Endothelial cell of umbilical vein (primary cell): ENCODE data around the gene NRXN3. TPM values are rescaled to one million over a fixed set of nuclear protein-coding genes. Genes with fewer than 3 reads are reported as not detected.

Experiments
- BruUV-seq: library from RNA; stranded (reverse); fragments of 400-500 nt; replicated peaks from 2 replicates; lab custom pipeline; 2021; lab: Mats Ljungman, UMichigan
- CTCF ChIA-PET: fragments of 300-600, 350-600 bp; sonication (Branson Sonifier 250); formaldehyde crosslinking; loops from one replicate; lab custom pipeline; 2021; ENCODE audit warnings: antibody characterized with exemption, inconsistent platforms; lab: Charles Lee
- POLR2A ChIA-PET: fragments of 300-600, 350-600 bp; sonication (Branson Sonifier 250); formaldehyde crosslinking; loops from one replicate; lab custom pipeline; 2021; ENCODE audit warnings: antibody characterized with exemption, inconsistent platforms; lab: Charles Lee
- DNase-seq: peaks from one replicate; pipeline ENCODE4 v3.0.0-alpha.2; 2011; ENCODE audit warnings: low read depth, low spot score
- FAIRE-seq: peaks from 2 replicates; lab custom pipeline; 2011; peaks lifted over from hg19 to GRCh38; lab: Jason Lieb, UNC
- H2AFZ ChIP-seq: 2 replicates; pipeline ENCODE4 v1.6.0; 2012; ENCODE audit warnings: low read depth, low read length, control low read depth, inconsistent platforms
- H3K27ac ChIP-seq: 2 replicates; pipeline ENCODE4 v1.5.1; 2011; ENCODE audit warnings: low read depth, mild to moderate bottlenecking, control low read depth, low read length, moderate library complexity; ENCODE audit not compliant: insufficient read depth
- H3K27me3 ChIP-seq, 2 experiments: 2 replicates each; pipeline versions ENCODE4 v1.6.0 to v1.6.1; 2011; ENCODE audit warnings: low read length in 2 of 2, mixed read lengths in 1 of 2; ENCODE audit not compliant: control insufficient read depth in 2 of 2, insufficient read depth in 2 of 2
- H3K36me3 ChIP-seq, 2 experiments: 2 replicates in 1 of 2; 3 replicates in 1 of 2; pipeline ENCODE4 v1.5.1; 2011; ENCODE audit warnings: low read length in 2 of 2, mild to moderate bottlenecking in 1 of 2, moderate library complexity in 1 of 2; ENCODE audit not compliant: control insufficient read depth in 2 of 2, insufficient read depth in 2 of 2; ENCODE audit errors: extremely low read depth in 1 of 2
- H3K4me1 ChIP-seq: 3 replicates; pipeline ENCODE4 v1.5.1; 2011; ENCODE audit warnings: mild to moderate bottlenecking, low read length; ENCODE audit not compliant: control insufficient read depth, insufficient read depth; ENCODE audit errors: extremely low read depth
- H3K4me2 ChIP-seq: 2 replicates; pipeline ENCODE4 v1.6.1; 2011; ENCODE audit warnings: low read length, control low read depth, mixed read lengths; ENCODE audit not compliant: insufficient read depth
- H3K4me3 ChIP-seq, 3 experiments: fragments of 200-600 bp in 1 of 3; sonication (generic), shearing (Covaris generic) in 1 of 3; replicated peaks in 1 of 3; 2 replicates each; pipeline ENCODE4 v1.5.1; 2011 to 2016; ENCODE audit warnings: control low read depth in 3 of 3, low read length in 3 of 3, mild to moderate bottlenecking in 2 of 3, inconsistent platforms in 1 of 3, low read depth in 1 of 3, moderate library complexity in 1 of 3; ENCODE audit not compliant: insufficient read depth in 1 of 3
- H3K79me2 ChIP-seq: 2 replicates; pipeline ENCODE4 v1.6.0; 2012; ENCODE audit warnings: low read length, inconsistent platforms; ENCODE audit not compliant: control insufficient read depth, insufficient read depth
- H3K9ac ChIP-seq: replicated peaks from 2 replicates; pipeline ENCODE3; 2011; ENCODE audit warnings: low read length, control low read depth; ENCODE audit not compliant: insufficient read depth; ENCODE audit errors: extremely low read depth
- H3K9me1 ChIP-seq: replicated peaks from 3 replicates; pipeline ENCODE4 v1.6.0; 2011; ENCODE audit warnings: mild to moderate bottlenecking, low read length; ENCODE audit not compliant: control insufficient read depth, insufficient read depth; ENCODE audit errors: extremely low read depth
- H3K9me3 ChIP-seq: replicated peaks from 2 replicates; pipeline ENCODE4 v1.5.1; 2012; ENCODE audit warnings: low read length, inconsistent platforms; ENCODE audit not compliant: control insufficient read depth, insufficient read depth
- H4K20me1 ChIP-seq: replicated peaks from 2 replicates; pipeline ENCODE3; 2011; ENCODE audit warnings: mild to moderate bottlenecking, low read length; ENCODE audit not compliant: control insufficient read depth, insufficient read depth; ENCODE audit errors: extremely low read depth
- EZH2 ChIP-seq: IDR thresholded peaks from 2 replicates; pipeline ENCODE4 v1.6.1; 2012; ENCODE audit warnings: borderline replicate concordance, low read depth, mild to moderate bottlenecking, moderate library complexity, low read length, inconsistent platforms; ENCODE audit not compliant: severe bottlenecking
- FOS ChIP-seq: IDR thresholded peaks from 2 replicates; pipeline ENCODE4 v1.6.1; 2011; ENCODE audit warnings: mild to moderate bottlenecking, low read length, moderate library complexity, borderline replicate concordance; ENCODE audit not compliant: insufficient read depth
- GATA2 ChIP-seq: IDR thresholded peaks from 2 replicates; pipeline ENCODE4 v1.7.0; 2011; ENCODE audit warnings: low read depth, mild to moderate bottlenecking, moderate library complexity, mixed read lengths, low read length; ENCODE audit not compliant: insufficient read length, insufficient read depth
- JUN ChIP-seq: IDR thresholded peaks from 2 replicates; pipeline ENCODE4 v1.6.1; 2011; ENCODE audit warnings: borderline replicate concordance, low read depth; ENCODE audit not compliant: insufficient read length, insufficient read depth
- MYC ChIP-seq: IDR thresholded peaks from one replicate; pipeline ENCODE4 v1.6.1; 2011; ENCODE audit warnings: mild to moderate bottlenecking, low read depth, low read length
- POLR2A ChIP-seq: IDR thresholded peaks from 2 replicates; pipeline ENCODE4 v1.6.1; 2012; ENCODE audit warnings: low read depth, mild to moderate bottlenecking, control low read depth, low read length
- dilution Hi-C: fragments of 300-500 bp; cut with MboI; formaldehyde crosslinking; loops from one replicate; pipeline ENCODE4 v1.15.0; 2019; ENCODE audit warnings: low sequenced_read_pairs; ENCODE audit not compliant: extremely low pct_ligation_motif_present
- intact Hi-C: fragments of 100-400 bp; cut with micrococcal nuclease; formaldehyde crosslinking; loops from one replicate; pipeline ENCODE4 v1.10.0; 2022
- polyA plus RNA-seq, 4 experiments: library from polyadenylated mRNA; depleted of rRNA in 3 of 4; stranded (reverse) in 3 of 4; unstranded in 1 of 4; fragments of >200 nt; gene quantifications; 2 replicates each; pipeline versions ENCODE4 v1.2.1 to v1.2.3, GENCODE V29; 2011 to 2012; ENCODE audit warnings: missing spikeins in 1 of 4
- total RNA-seq: library from RNA; stranded (reverse); gene quantifications from 2 replicates; pipeline ENCODE4 v1.2.3, GENCODE V29; 2021
- TF ChIP-seq, protein P1 (sequence below), 2 donors: IDR thresholded peaks; 1 replicate in 1 of 2; 2 replicates in 1 of 2; pipeline ENCODE4 v1.5.1; 2011; ENCODE audit warnings: low read length in 2 of 2, mild to moderate bottlenecking in 2 of 2, moderate library complexity in 2 of 2, control low read depth in 1 of 2, inconsistent platforms in 1 of 2, low read depth in 1 of 2; ENCODE audit not compliant: insufficient read depth in 1 of 2; ENCODE audit errors: extremely low read depth in 1 of 2
- TF ChIP-seq, protein P2 (sequence below): IDR thresholded peaks from 2 replicates; pipeline ENCODE4 v1.6.1; 2011; ENCODE audit not compliant: insufficient read depth, insufficient read length

The NRXN3 gene
- total and polyA plus RNA-seq, 2 donors (not counting 3 experiments of a cell fraction or from before 2014, with no cell fraction given), result 0.72 to 4.2 TPM

DNA sequence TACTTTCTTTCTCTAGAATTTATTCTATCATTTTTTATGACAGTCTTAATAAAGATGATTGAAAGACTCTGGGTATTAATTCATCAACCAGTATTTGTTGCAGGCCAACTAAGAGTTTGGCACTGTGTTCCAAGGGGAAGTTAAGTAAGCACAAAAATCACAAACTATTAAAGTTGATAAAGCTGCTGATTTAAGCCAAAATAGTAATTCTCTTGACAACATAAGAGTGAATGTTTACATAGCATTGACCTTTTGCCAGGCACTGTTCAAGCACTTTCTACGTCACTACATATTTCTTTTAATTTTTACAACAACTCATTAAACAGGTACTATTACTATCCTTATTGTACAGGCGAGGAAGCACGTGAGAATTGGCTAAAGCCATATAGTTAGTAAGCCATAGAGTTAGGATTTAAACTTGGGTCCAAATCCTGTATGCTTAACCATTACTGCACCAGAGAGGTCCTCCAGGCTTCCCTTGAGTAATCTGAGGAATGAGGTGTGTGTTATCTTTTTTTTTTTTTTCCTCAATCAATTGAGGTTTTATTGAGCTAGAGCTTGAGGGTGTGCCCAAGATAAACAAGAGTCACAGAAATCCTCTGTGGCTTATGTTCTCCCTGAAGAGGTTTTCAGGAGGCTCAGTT, 1031.5 kb downstream of the NRXN3 start:
- Histone ChIP-seq H3K4me3 (no peak overlapping the region), H2AFZ (no peak overlapping the region), H3K79me2 (no peaks in the 10 kb centered on the region), H3K4me2 (no peak overlapping the region), H3K27ac (no peak overlapping the region), H4K20me1 (no peaks in the 10 kb centered on the region), H3K9me1 (no peaks in the 10 kb centered on the region), H3K9me3 (no peaks in the 10 kb centered on the region), H3K36me3 (no peaks in the 10 kb centered on the region), H3K4me1 (no peaks in the 10 kb centered on the region), H3K9ac (no peak overlapping the region), H3K27me3 (no peaks in the 10 kb centered on the region)
- intact Hi-C loops (no loop called here), dilution Hi-C loops (no loop called here)
- FAIRE-seq (no peak), DNase-seq (peak; percentile 4)
- POLR2A ChIA-PET, result no interaction called here
- no TSS peak for BruUV-seq
- CTCF ChIA-PET, result interaction anchor here (1.4 kb wide), 1 partner anchor 268 kb away, joined by 3 read pairs; no protein-coding TSS in a partner anchor
- TF ChIP-seq JUN (no peak), MYC (no peak), GATA2 (no peak), FOS (no peak), EZH2 (no peak), POLR2A (no peak)
- TF ChIP-seq, protein P1, sequence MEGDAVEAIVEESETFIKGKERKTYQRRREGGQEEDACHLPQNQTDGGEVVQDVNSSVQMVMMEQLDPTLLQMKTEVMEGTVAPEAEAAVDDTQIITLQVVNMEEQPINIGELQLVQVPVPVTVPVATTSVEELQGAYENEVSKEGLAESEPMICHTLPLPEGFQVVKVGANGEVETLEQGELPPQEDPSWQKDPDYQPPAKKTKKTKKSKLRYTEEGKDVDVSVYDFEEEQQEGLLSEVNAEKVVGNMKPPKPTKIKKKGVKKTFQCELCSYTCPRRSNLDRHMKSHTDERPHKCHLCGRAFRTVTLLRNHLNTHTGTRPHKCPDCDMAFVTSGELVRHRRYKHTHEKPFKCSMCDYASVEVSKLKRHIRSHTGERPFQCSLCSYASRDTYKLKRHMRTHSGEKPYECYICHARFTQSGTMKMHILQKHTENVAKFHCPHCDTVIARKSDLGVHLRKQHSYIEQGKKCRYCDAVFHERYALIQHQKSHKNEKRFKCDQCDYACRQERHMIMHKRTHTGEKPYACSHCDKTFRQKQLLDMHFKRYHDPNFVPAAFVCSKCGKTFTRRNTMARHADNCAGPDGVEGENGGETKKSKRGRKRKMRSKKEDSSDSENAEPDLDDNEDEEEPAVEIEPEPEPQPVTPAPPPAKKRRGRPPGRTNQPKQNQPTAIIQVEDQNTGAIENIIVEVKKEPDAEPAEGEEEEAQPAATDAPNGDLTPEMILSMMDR (IDR thresholded peaks at IDR 0.05; ENCODE audit: extremely low read depth in 1 of 2, insufficient read depth in 1 of 2, low read depth in 1 of 2, low read length in 2 of 2), result no peak
- TF ChIP-seq, protein P2, sequence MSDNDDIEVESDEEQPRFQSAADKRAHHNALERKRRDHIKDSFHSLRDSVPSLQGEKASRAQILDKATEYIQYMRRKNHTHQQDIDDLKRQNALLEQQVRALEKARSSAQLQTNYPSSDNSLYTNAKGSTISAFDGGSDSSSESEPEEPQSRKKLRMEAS, result no peak
